NCI-H510A treated with DMSO at 0.1 percent for 48 hours (cell line): ENCODE measurements around the gene TBC1D21.
A peak's percentile ranks its signal among the peaks of the same experiment; 100 is the strongest.

ENCODE experiments used
- DNase-seq: peaks from one replicate; lab custom pipeline; 2025; lab: John Stamatoyannopoulos, UW

Gene TBC1D21

GRCh38 chr15:73908822-73909122, 35.4 kb downstream of the TBC1D21 start:
- DNase-seq, result no peak

GRCh38 chr15:73909651-73910050, 36.3 kb downstream of the TBC1D21 start:
- DNase-seq, result no peak

GRCh38 chr15:73910522-73911303, 37.3 kb downstream of the TBC1D21 start:
- no peak for DNase-seq

- no peak for DNase-seq
Observed at GRCh38 chr15:73912030-73912596, 38.7 kb downstream of the TBC1D21 start.

GRCh38 chr15:73914145-73914544, 40.8 kb downstream of the TBC1D21 start:
- DNase-seq, result no peak

GRCh38 chr15:73915082-73915481, 41.7 kb downstream of the TBC1D21 start:
- no peak for DNase-seq

GRCh38 chr15:73918784-73919183, 45.4 kb downstream of the TBC1D21 start:
- DNase-seq, result no peak

- DNase-seq, result no peak
Observed at GRCh38 chr15:73919706-73920105, 46.3 kb downstream of the TBC1D21 start.

- no peak for DNase-seq
Observed at GRCh38 chr15:73921254-73921925, 48.0 kb downstream of the TBC1D21 start.

- no peak for DNase-seq
Observed at GRCh38 chr15:73922186-73923151, 49.1 kb downstream of the TBC1D21 start.

GRCh38 chr15:73923156-73923487, 49.8 kb downstream of the TBC1D21 start:
- no peak for DNase-seq

GRCh38 chr15:73923488-73924164, 50.3 kb downstream of the TBC1D21 start:
- DNase-seq, result no peak

GRCh38 chr15:73924171-73924921, 51.0 kb downstream of the TBC1D21 start:
- no peak for DNase-seq

- no peak for DNase-seq
Observed at GRCh38 chr15:73925848-73926218, 52.5 kb downstream of the TBC1D21 start.

GRCh38 chr15:73926219-73927002, 53.0 kb downstream of the TBC1D21 start, which contains the start of gene LOXL1:
Gene LOXL1 (plus strand): TSS chr15:73926462. CDS start chr15:73926784, 322 bp downstream.
- DNase-seq, result peak; percentile 39

GRCh38 chr15:73927003-73927475, 53.7 kb downstream of the TBC1D21 start:
- peak; percentile 19 for DNase-seq

GRCh38 chr15:73927476-73928240, 54.3 kb downstream of the TBC1D21 start:
- peak; percentile 43 for DNase-seq

GRCh38 chr15:73928241-73928579, 54.8 kb downstream of the TBC1D21 start:
- no peak for DNase-seq

GRCh38 chr15:73928971-73929627, 55.7 kb downstream of the TBC1D21 start:
- DNase-seq, result no peak
